Transverse colon (tissue), 4 donors: ENCODE data around the gene ENTPD5. TPM values are rescaled to one million over a fixed set of nuclear protein-coding genes. Genes with fewer than 3 reads are reported as not detected.

Source experiments
- DNase-seq: peaks from one replicate; pipeline ENCODE4 v3.0.0-alpha.2; 2019
- H3K27ac ChIP-seq, 4 donors: fragments of 200-600 bp; sonication (generic); 2 replicates each; pipeline ENCODE4 v1.5.1; 2016 to 2018; ENCODE audit warnings: inconsistent platforms in 4 of 4
- H3K27me3 ChIP-seq: fragments of 200-600 bp; sonication (generic); 2 replicates; pipeline ENCODE4 v1.5.1; 2017; ENCODE audit warnings: inconsistent platforms
- H3K36me3 ChIP-seq, 4 donors: fragments of 200-600 bp; sonication (generic); 2 replicates each; pipeline ENCODE4 v1.5.1; 2017 to 2019; ENCODE audit warnings: inconsistent platforms in 4 of 4
- H3K4me1 ChIP-seq, 4 donors: fragments of 200-600 bp; sonication (generic); 2 replicates each; pipeline ENCODE4 v1.5.1; 2017 to 2020; ENCODE audit warnings: inconsistent platforms in 4 of 4
- H3K4me3 ChIP-seq, 4 donors: fragments of 200-600 bp; sonication (generic); 1 replicate in 1 of 4; 2 replicates in 3 of 4; pipeline versions ENCODE4 v1.5.1 to v1.6.1; 2017 to 2019; ENCODE audit warnings: inconsistent platforms in 4 of 4
- H3K9me3 ChIP-seq, 2 donors: fragments of 200-600 bp; sonication (generic); 2 replicates each; pipeline ENCODE4 v1.5.1; 2017 to 2019; ENCODE audit warnings: inconsistent platforms in 2 of 2
- EP300 ChIP-seq: sonication (generic); formaldehyde crosslinking; IDR thresholded peaks from one replicate; pipeline ENCODE4 v1.6.1; 2017; ENCODE audit warnings: antibody characterized with exemption, low read depth
- POLR2A ChIP-seq: fragments of 450-650 bp; IDR thresholded peaks from one replicate; pipeline ENCODE4 v1.6.1; 2016; ENCODE audit warnings: antibody characterized with exemption, mild to moderate bottlenecking, moderate library complexity
- POLR2AphosphoS5 ChIP-seq, 3 donors: sonication (generic); formaldehyde crosslinking; IDR thresholded peaks; one replicate each; pipeline ENCODE4 v1.6.1; 2016; ENCODE audit warnings: antibody characterized with exemption in 3 of 3
- WGBS, 2 donors: methylation state at CpG; one replicate each; pipeline ENCODE4 v1.1.5; 2018; ENCODE audit warnings: low coverage in 1 of 2; 5-methylcytosine and 5-hydroxymethylcytosine counted together
- in situ Hi-C, 4 donors: fragments of 200-750 bp; cut with MboI; loops; one replicate each; pipeline versions ENCODE4 v1.15.0 to v1.15.1; 2017; ENCODE audit warnings: low sequenced_read_pairs in 3 of 4, low pct_ligation_motif_present in 1 of 4, low pct_unique_long_range_greater_than_20kb in 1 of 4
- intact Hi-C: fragments of 100-400 bp; cut with DNase I; formaldehyde crosslinking; loops from one replicate; pipeline ENCODE4 v1.15.1; 2023; ENCODE audit warnings: low total_unique reads
- total RNA-seq, 4 donors: library from RNA; depleted of rRNA; stranded (reverse); fragments of >200 nt; gene quantifications; one replicate each; pipeline ENCODE4 v1.1.0, GENCODE V29; 2016
- TF ChIP-seq, protein P1 (sequence below), 5 experiments: fragments of 200-600 bp in 3 of 5; fragments of 450-650 bp in 2 of 5; sonication (generic) in 3 of 5; IDR thresholded peaks; 1 replicate in 2 of 5; 2 replicates in 3 of 5; pipeline ENCODE4 v1.5.1; 2016 to 2017; ENCODE audit warnings: antibody characterized with exemption in 5 of 5, inconsistent platforms in 3 of 5, mild to moderate bottlenecking in 2 of 5, moderate library complexity in 1 of 5

ENTPD5 gene
- total RNA-seq, 4 donors from 2014 or later = 60.9 to 311 (median 219) TPM

DNA sequence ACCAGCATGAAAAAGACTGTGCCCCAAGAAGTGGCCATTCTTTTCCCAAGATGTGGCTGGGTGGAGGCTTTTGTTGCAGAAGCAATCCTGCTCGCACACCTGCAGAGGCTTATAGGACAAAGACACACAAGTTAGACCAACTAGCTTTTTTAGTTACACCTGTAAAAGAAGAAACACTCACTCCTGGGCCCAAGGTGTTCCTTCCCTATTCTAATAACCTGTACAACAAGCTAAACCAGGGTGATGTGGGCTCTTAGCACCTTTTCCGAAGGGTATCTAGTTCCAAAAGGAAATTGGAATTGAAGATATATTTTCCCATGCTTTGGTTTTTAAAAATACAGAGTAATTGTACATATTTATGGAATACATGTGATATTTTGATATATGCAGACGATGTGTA, 31.0 kb downstream of the ENTPD5 start:
- no peak overlapping the region for H3K4me3 ChIP-seq
- H3K4me1 ChIP-seq = peaks cover 0 to 14% (median 3%) of the 10 kb centered on the region in 4 donors
- in situ Hi-C loops = no loop called here
- DNase-seq = no peak
- H3K27me3 ChIP-seq = no peaks in the 10 kb centered on the region
- intact Hi-C loops = no loop called here
- H3K36me3 ChIP-seq = peaks cover 0 to 12% (median 5%) of the 10 kb centered on the region in 4 donors
- WGBS, 2 donors = 49 to 77% methylated on average over 3 of the region's 3 CpGs
- H3K27ac ChIP-seq = no peak overlapping the region
- H3K9me3 ChIP-seq = no peaks in the 10 kb centered on the region
- TF ChIP-seq EP300 = no peak

DNA sequence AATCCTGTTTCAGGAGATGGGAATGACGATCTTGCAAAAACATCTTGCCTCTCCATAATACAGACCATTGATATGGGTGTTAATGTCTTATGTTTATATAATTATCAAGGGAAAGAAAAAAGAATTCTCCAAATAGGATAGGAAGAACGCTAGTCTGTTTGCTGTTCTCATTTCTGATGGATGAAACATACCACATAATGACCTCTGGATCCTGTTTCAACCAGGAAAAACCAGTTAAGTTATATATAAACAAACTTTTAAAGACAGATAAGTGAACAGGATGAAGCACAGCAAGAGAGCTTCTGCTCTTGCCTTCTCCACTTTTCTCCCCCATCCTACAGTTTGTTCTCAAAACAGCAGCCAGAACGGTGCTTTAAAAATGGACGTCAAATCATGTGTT, 41.2 kb downstream of the ENTPD5 start:
- H3K36me3 ChIP-seq = peaks cover 0 to 13% (median 5%) of the 10 kb centered on the region in 4 donors

DNA sequence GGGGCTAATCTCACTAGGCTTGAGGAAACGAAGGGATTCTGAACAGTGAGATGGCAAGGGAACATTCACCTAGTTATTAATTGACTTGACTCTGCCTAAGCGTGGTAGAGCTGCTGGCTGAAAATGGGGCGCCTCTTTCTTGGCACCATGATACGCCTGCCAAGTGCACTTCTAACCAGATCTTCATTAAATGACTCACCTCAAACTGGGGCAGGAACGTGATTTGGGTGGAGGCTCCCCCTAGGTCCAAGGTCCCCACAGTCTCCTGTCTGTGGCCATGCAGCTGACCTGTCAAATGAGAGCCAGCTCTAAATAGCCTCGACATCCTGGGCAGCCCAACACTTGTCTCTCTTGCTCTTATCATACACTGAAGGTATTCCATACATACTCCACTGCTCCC, 43.0 kb downstream of the ENTPD5 start:
- H3K27me3 ChIP-seq = no peaks in the 10 kb centered on the region
- in situ Hi-C loops = no loop called here
- 73 to 77% methylated on average over 4 to 6 of the region's 6 CpGs for WGBS, 2 donors
- peak; percentile 26 for DNase-seq
- intact Hi-C loops = no loop called here
- H3K4me1 ChIP-seq = peaks cover 0 to 19% (median 6%) of the 10 kb centered on the region in 4 donors
- TF ChIP-seq EP300 (no peak), POLR2AphosphoS5 (IDR thresholded peaks at IDR 0.05) (no peak)
- peaks cover 0 to 14% (median 5%) of the 10 kb centered on the region in 4 donors for H3K36me3 ChIP-seq
- no peak overlapping the region for H3K27ac ChIP-seq
- H3K9me3 ChIP-seq = no peaks in the 10 kb centered on the region
- H3K4me3 ChIP-seq = no peak overlapping the region

More for the DNA sequence above, 41.2 kb downstream of the ENTPD5 start:
- intact Hi-C loops = no loop called here
- H3K27me3 ChIP-seq = no peaks in the 10 kb centered on the region
- no peak for DNase-seq
- H3K9me3 ChIP-seq = no peaks in the 10 kb centered on the region
- H3K4me1 ChIP-seq = peaks cover 0 to 16% (median 6%) of the 10 kb centered on the region in 4 donors
- WGBS, 2 donors = 40 to 51% methylated on average over 3 to 4 of the region's 4 CpGs
- no peak for TF ChIP-seq POLR2A
- TF ChIP-seq, protein P1, sequence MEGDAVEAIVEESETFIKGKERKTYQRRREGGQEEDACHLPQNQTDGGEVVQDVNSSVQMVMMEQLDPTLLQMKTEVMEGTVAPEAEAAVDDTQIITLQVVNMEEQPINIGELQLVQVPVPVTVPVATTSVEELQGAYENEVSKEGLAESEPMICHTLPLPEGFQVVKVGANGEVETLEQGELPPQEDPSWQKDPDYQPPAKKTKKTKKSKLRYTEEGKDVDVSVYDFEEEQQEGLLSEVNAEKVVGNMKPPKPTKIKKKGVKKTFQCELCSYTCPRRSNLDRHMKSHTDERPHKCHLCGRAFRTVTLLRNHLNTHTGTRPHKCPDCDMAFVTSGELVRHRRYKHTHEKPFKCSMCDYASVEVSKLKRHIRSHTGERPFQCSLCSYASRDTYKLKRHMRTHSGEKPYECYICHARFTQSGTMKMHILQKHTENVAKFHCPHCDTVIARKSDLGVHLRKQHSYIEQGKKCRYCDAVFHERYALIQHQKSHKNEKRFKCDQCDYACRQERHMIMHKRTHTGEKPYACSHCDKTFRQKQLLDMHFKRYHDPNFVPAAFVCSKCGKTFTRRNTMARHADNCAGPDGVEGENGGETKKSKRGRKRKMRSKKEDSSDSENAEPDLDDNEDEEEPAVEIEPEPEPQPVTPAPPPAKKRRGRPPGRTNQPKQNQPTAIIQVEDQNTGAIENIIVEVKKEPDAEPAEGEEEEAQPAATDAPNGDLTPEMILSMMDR (IDR thresholded peaks at IDR 0.05) = no peak
- TF ChIP-seq EP300 = no peak
- no peak for TF ChIP-seq POLR2AphosphoS5 (IDR thresholded peaks at IDR 0.05)
- in situ Hi-C loops = no loop called here
- no peak overlapping the region for H3K4me3 ChIP-seq
- peak overlapping the region in 2 of 4 donors; percentile 13 to 22 for H3K27ac ChIP-seq

DNA sequence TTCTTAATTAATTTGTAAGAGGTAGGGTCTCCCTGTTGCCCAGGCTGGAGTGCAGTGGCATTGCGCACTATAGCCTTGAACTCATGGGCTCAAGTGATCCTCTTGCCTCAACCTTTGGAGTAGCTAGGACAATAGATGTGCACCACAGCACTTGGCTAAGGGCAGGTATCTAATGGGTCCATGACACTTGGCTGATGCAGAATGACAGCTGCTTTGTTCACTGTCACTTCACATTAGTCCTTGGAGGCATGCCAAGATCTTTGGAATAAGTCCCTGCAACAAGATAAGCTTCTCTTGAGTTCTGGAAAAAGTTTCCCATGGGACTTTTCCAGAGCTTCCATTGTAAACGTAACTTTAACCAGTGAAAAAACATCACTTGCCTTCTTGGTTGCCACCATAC, 45.6 kb downstream of the ENTPD5 start:
- H3K36me3 ChIP-seq = peaks cover 0 to 31% (median 17%) of the 10 kb centered on the region in 4 donors
- no peaks in the 10 kb centered on the region for H3K27me3 ChIP-seq
- DNase-seq = no peak
- H3K4me3 ChIP-seq = no peak overlapping the region
- H3K4me1 ChIP-seq = peaks cover 0 to 13% (median 6%) of the 10 kb centered on the region in 4 donors
- WGBS, 2 donors = 77% methylated on average over 2 of the region's 2 CpGs; no CpG with 5 or more reads in 1 of the 2 donors
- no peaks in the 10 kb centered on the region for H3K9me3 ChIP-seq
- in situ Hi-C loops = no loop called here
- H3K27ac ChIP-seq = no peak overlapping the region
- intact Hi-C loops = no loop called here
- TF ChIP-seq POLR2A (no peak), EP300 (no peak), POLR2AphosphoS5 (IDR thresholded peaks at IDR 0.05) (no peak)
- TF ChIP-seq, protein P1 (IDR thresholded peaks at IDR 0.05) = no peak

DNA sequence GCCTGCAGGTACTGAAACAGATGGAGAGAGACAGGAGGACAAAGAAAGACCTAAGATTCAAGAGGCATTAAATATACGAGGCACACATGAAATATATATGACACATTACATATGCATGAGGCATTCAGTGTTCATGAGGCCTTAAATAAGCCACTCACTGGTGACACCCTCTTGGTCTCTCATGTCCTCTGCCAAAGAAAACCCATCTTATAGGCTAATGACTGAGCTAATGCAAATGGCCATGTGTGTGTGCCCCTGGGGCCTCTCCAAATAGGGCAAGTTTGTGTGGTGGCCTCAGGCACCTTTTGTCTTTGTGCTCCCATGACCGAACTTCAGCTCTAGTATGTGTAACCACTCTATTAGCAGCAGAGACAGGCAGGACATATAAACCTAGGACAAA, 50.2 kb downstream of the ENTPD5 start:
- in situ Hi-C loops = no loop called here
- no peaks in the 10 kb centered on the region for H3K9me3 ChIP-seq

More for the DNA sequence above, 50.2 kb downstream of the ENTPD5 start:
- TF ChIP-seq EP300 (no peak), POLR2AphosphoS5 (IDR thresholded peaks at IDR 0.05) (no peak), POLR2A (no peak)
- TF ChIP-seq, protein P1 (IDR thresholded peaks at IDR 0.05) = no peak
- no peaks in the 10 kb centered on the region for H3K27me3 ChIP-seq
- peaks cover 0 to 52% (median 22%) of the 10 kb centered on the region in 4 donors for H3K36me3 ChIP-seq
- H3K4me1 ChIP-seq = peaks cover 0 to 5% (median 0%) of the 10 kb centered on the region in 4 donors
- intact Hi-C loops = no loop called here
- 83 to 88% methylated on average over 1 to 2 of the region's 2 CpGs for WGBS, 2 donors
- H3K27ac ChIP-seq = no peak overlapping the region
- no peak overlapping the region for H3K4me3 ChIP-seq
- no peak for DNase-seq
